ENCODE measurements around the gene PRSS1. TPM values are rescaled to one million over a fixed set of nuclear protein-coding genes. Genes with fewer than 3 reads are reported as not detected.
"Not testable (repeated sequence)": the region's sequence is repeated elsewhere in the genome, so short reads cannot be mapped to it uniquely, and the experiment has no call there.

Gene PRSS1
- total and polyA plus RNA-seq, 2 donors (not counting 3 experiments of a cell fraction or from before 2014, with no cell fraction given) = not detected

DNA sequence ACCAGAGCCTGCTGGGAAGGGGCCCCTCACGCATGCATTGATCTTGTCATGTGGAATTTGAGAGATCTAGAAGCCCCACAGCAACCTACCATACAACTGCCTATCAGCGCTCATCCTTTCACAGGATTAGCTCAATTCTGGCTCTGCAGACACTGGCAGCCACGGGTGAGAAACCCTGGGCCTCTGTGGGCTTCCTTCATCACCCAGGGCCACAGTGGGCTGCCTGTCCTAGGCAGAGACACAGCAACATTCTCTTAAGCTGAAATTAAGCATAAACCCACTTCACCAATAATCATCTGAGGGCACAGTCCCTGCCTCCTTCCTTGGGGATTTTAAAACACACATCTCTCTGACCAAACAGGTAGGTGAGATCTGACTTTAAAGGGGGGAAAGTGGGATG lies 18.2 kb downstream of the PRSS1 start:
- Histone ChIP-seq H3K9me3 (replicated peaks; ENCODE audit: control insufficient read depth, insufficient read depth, low read length) (no peaks in the 10 kb centered on the region), H3K4me2 (ENCODE audit: insufficient read depth, low read length) (no peak overlapping the region), H3K9me1 (replicated peaks; ENCODE audit: control insufficient read depth, extremely low read depth, insufficient read depth, low read length) (no peaks in the 10 kb centered on the region), H4K20me1 (replicated peaks; ENCODE audit: control insufficient read depth, extremely low read depth, insufficient read depth, low read length) (no peaks in the 10 kb centered on the region), H3K4me3 (replicated peaks in 1 of 3; ENCODE audit: insufficient read depth in 1 of 3, low read depth in 1 of 3, low read length in 3 of 3) (no peak overlapping the region), H3K79me2 (ENCODE audit: control insufficient read depth, insufficient read depth, low read length) (no peaks in the 10 kb centered on the region), H3K9ac (replicated peaks; ENCODE audit: extremely low read depth, insufficient read depth, low read length) (no peak overlapping the region), H3K36me3 (ENCODE audit: control insufficient read depth in 2 of 2, extremely low read depth in 1 of 2, insufficient read depth in 2 of 2, low read length in 2 of 2) (no peaks in the 10 kb centered on the region), H3K27me3 (ENCODE audit: control insufficient read depth in 2 of 2, insufficient read depth in 2 of 2, low read length in 2 of 2) (peaks cover 9 to 34% of the 10 kb centered on the region in 2 experiments), H3K27ac (ENCODE audit: insufficient read depth, low read depth, low read length) (no peak overlapping the region), H2AFZ (ENCODE audit: low read depth, low read length) (no peak overlapping the region), H3K4me1 (ENCODE audit: control insufficient read depth, extremely low read depth, insufficient read depth, low read length) (no peaks in the 10 kb centered on the region)
- ChIA-PET POLR2A (no interaction called here), CTCF (interaction anchor here (1.3 to 2.0 kb wide), 4 partner anchors 10 to 164 kb away, joined by 3 to 6 read pairs (median 4); no protein-coding TSS in a partner anchor)
- no peak for TF ChIP-seq FOS (IDR thresholded peaks at IDR 0.05; ENCODE audit: borderline replicate concordance, insufficient read depth, low read length)
- TF ChIP-seq POLR2AphosphoS5 (IDR thresholded peaks at IDR 0.05; ENCODE audit: insufficient read depth, low read depth, low read length) = no peak
- TF ChIP-seq JUN (IDR thresholded peaks at IDR 0.05; ENCODE audit: borderline replicate concordance, insufficient read depth, insufficient read length, low read depth) = no peak
- no peak for DNase-seq (ENCODE audit: low read depth, low spot score)
- dilution Hi-C loops (cut with MboI; ENCODE audit: extremely low pct_ligation_motif_present, low sequenced_read_pairs) = no loop called here
- no peak for FAIRE-seq
- BruUV-seq (replicated peaks) = no TSS peak
- intact Hi-C loops (cut with micrococcal nuclease) = no loop called here

DNA sequence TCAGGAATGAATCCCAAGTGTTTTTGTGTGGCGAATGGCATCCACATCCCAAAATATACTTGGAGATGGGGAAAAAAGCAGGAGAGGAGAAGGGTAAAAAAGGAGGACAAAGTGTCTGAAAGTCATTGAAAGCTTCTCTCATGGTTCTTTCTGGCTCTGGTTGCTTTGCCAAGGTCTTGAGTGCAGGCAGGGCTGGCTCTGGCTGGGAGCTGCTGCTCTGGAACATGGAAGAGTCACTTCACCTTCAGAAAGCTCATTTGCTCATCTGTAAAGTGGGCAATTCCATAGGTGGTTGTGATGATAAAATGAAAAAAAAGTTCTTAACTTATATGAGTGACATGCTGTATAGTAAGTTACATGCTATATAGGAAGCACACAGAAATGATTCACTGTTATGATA lies 18.6 kb downstream of the PRSS1 start:
- Histone ChIP-seq H2AFZ (ENCODE audit: low read depth, low read length) (no peak overlapping the region), H3K9me3 (replicated peaks; ENCODE audit: control insufficient read depth, insufficient read depth, low read length) (no peaks in the 10 kb centered on the region), H3K27me3 (ENCODE audit: control insufficient read depth in 2 of 2, insufficient read depth in 2 of 2, low read length in 2 of 2) (peaks cover 9 to 31% of the 10 kb centered on the region in 2 experiments), H3K36me3 (ENCODE audit: control insufficient read depth in 2 of 2, extremely low read depth in 1 of 2, insufficient read depth in 2 of 2, low read length in 2 of 2) (no peaks in the 10 kb centered on the region), H3K4me1 (ENCODE audit: control insufficient read depth, extremely low read depth, insufficient read depth, low read length) (no peaks in the 10 kb centered on the region), H3K4me3 (replicated peaks in 1 of 3; ENCODE audit: insufficient read depth in 1 of 3, low read depth in 1 of 3, low read length in 3 of 3) (no peak overlapping the region), H3K9me1 (replicated peaks; ENCODE audit: control insufficient read depth, extremely low read depth, insufficient read depth, low read length) (no peaks in the 10 kb centered on the region), H4K20me1 (replicated peaks; ENCODE audit: control insufficient read depth, extremely low read depth, insufficient read depth, low read length) (no peaks in the 10 kb centered on the region), H3K9ac (replicated peaks; ENCODE audit: extremely low read depth, insufficient read depth, low read length) (no peak overlapping the region), H3K79me2 (ENCODE audit: control insufficient read depth, insufficient read depth, low read length) (no peaks in the 10 kb centered on the region), H3K4me2 (ENCODE audit: insufficient read depth, low read length) (no peak overlapping the region), H3K27ac (ENCODE audit: insufficient read depth, low read depth, low read length) (no peak overlapping the region)
- intact Hi-C loops (cut with micrococcal nuclease) = no loop called here
- ChIA-PET POLR2A (no interaction called here), CTCF (interaction anchor here (1.3 to 2.0 kb wide), 4 partner anchors 11 to 164 kb away, joined by 3 to 6 read pairs (median 4); no protein-coding TSS in a partner anchor)
- BruUV-seq (replicated peaks) = no TSS peak
- dilution Hi-C loops (cut with MboI; ENCODE audit: extremely low pct_ligation_motif_present, low sequenced_read_pairs) = no loop called here
- no peak for FAIRE-seq
- TF ChIP-seq POLR2AphosphoS5 (IDR thresholded peaks at IDR 0.05; ENCODE audit: insufficient read depth, low read depth, low read length) = no peak
- no peak for TF ChIP-seq JUN (IDR thresholded peaks at IDR 0.05; ENCODE audit: borderline replicate concordance, insufficient read depth, insufficient read length, low read depth)
- TF ChIP-seq MYC (IDR thresholded peaks at IDR 0.05; ENCODE audit: low read depth, low read length) = no peak
- no peak for TF ChIP-seq FOS (IDR thresholded peaks at IDR 0.05; ENCODE audit: borderline replicate concordance, insufficient read depth, low read length)
- TF ChIP-seq EZH2 (IDR thresholded peaks at IDR 0.05; ENCODE audit: borderline replicate concordance, low read depth, low read length, severe bottlenecking) = no peak
- TF ChIP-seq POLR2A (IDR thresholded peaks at IDR 0.05; ENCODE audit: low read depth, low read length) = no peak
- no peak for TF ChIP-seq GATA2 (IDR thresholded peaks at IDR 0.05; ENCODE audit: insufficient read depth, insufficient read length, low read depth, low read length)
- DNase-seq (ENCODE audit: low read depth, low spot score) = no peak

DNA sequence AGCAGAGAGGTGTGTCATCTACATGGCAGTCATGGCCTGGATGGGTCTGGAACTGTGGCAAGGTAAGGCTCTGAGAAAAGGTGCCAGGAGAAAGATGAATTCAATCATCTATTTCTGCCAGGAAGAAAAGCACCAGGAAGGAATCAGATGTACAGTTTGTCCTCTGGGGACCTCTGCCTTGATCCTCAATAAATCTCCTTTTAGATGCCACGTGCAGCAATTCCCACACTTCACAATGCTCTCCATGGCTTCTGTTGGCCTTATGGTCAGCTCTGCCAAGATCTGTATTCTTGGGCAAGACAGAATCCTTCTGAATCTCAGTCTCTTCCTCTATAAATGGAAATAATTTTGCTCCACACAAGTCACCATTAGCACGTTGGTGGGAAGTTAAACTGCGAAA lies 19.6 kb downstream of the PRSS1 start:
- H4K20me1 ChIP-seq (replicated peaks; ENCODE audit: control insufficient read depth, extremely low read depth, insufficient read depth, low read length); H3K9ac ChIP-seq (replicated peaks; ENCODE audit: extremely low read depth, insufficient read depth, low read length); intact Hi-C loops (cut with micrococcal nuclease); H2AFZ ChIP-seq (ENCODE audit: low read depth, low read length); DNase-seq (ENCODE audit: low read depth, low spot score); H3K9me1 ChIP-seq (replicated peaks; ENCODE audit: control insufficient read depth, extremely low read depth, insufficient read depth, low read length); POLR2A ChIA-PET; H3K4me3 ChIP-seq (replicated peaks in 1 of 3; ENCODE audit: insufficient read depth in 1 of 3, low read depth in 1 of 3, low read length in 3 of 3); BruUV-seq (replicated peaks); H3K27ac ChIP-seq (ENCODE audit: insufficient read depth, low read depth, low read length); H3K9me3 ChIP-seq (replicated peaks; ENCODE audit: control insufficient read depth, insufficient read depth, low read length); dilution Hi-C loops (cut with MboI; ENCODE audit: extremely low pct_ligation_motif_present, low sequenced_read_pairs); H3K4me1 ChIP-seq (ENCODE audit: control insufficient read depth, extremely low read depth, insufficient read depth, low read length); H3K79me2 ChIP-seq (ENCODE audit: control insufficient read depth, insufficient read depth, low read length); H3K4me2 ChIP-seq (ENCODE audit: insufficient read depth, low read length); FAIRE-seq; H3K36me3 ChIP-seq (ENCODE audit: control insufficient read depth in 2 of 2, extremely low read depth in 1 of 2, insufficient read depth in 2 of 2, low read length in 2 of 2): not testable (repeated sequence)
- CTCF ChIA-PET = interaction anchor here (1.3 to 2.0 kb wide), 2 partner anchors 14 to 55 kb away, joined by 4 to 6 read pairs; no protein-coding TSS in a partner anchor
- H3K27me3 ChIP-seq (ENCODE audit: control insufficient read depth in 2 of 2, insufficient read depth in 2 of 2, low read length in 2 of 2) = peaks cover 11 to 31% of the 10 kb centered on the region in 2 experiments

Measured in endothelial cell of umbilical vein (primary cell).